ENCODE results near the gene CCNB1. TPM values are rescaled to one million over a fixed set of nuclear protein-coding genes. Genes with fewer than 3 reads are reported as not detected.

Gene CCNB1
- total RNA-seq, 1 experiment from 2014 or later = 262 TPM

GRCh38 chr5:69184621-69185020 is 17.7 kb downstream of the CCNB1 start:
- CTCF ChIA-PET = no interaction called here
- Histone ChIP-seq H3K9me3 (ENCODE audit: control insufficient read depth, insufficient read depth, low read depth, low read length) (no peaks in the 10 kb centered on the region), H3K27me3 (ENCODE audit: control insufficient read depth, insufficient read depth, low read length) (no peaks in the 10 kb centered on the region), H3K4me3 (ENCODE audit: low read depth in 2 of 2, low read length in 2 of 2) (no peak overlapping the region), H3K36me3 (ENCODE audit: control insufficient read depth, insufficient read depth, low read length) (no peaks in the 10 kb centered on the region), H3K27ac (ENCODE audit: low read length) (no peak overlapping the region), H3K4me1 (ENCODE audit: control insufficient read depth, insufficient read depth, low read length) (peaks cover 3% of the 10 kb centered on the region; the same call in 1 of the 2 replicates)
- intact Hi-C loops (cut with micrococcal nuclease; ENCODE audit: unreplicated experiment) (no loop called here), in situ Hi-C loops (cut with HindIII; ENCODE audit: low pct_unique_long_range_greater_than_20kb, low sequenced_read_pairs) (no loop called here)
- ATAC-seq = no peak
- TF ChIP-seq POLR2AphosphoS5 (IDR thresholded peaks at IDR 0.05; ENCODE audit: low read depth, low read length) (no peak), SIN3A (IDR thresholded peaks at IDR 0.05; ENCODE audit: borderline replicate concordance, insufficient read depth, low read depth, low read length) (no peak)
- no TSS peak for BruUV-seq (replicated peaks)
- DNase-seq (ENCODE audit: low read depth, low spot score) = no peak
- POLR2A ChIA-PET = interaction anchor here (0.6 kb wide), 1 partner anchor 32 kb away, joined by 5 read pairs; no protein-coding TSS in a partner anchor

- Histone ChIP-seq H3K36me3 (ENCODE audit: control insufficient read depth, insufficient read depth, low read length) (no peaks in the 10 kb centered on the region), H3K9me3 (ENCODE audit: control insufficient read depth, insufficient read depth, low read depth, low read length) (no peaks in the 10 kb centered on the region), H3K4me3 (ENCODE audit: low read depth in 2 of 2, low read length in 2 of 2) (no peak overlapping the region), H3K27me3 (ENCODE audit: control insufficient read depth, insufficient read depth, low read length) (no peaks in the 10 kb centered on the region), H3K27ac (ENCODE audit: low read length) (no peak overlapping the region), H3K4me1 (ENCODE audit: control insufficient read depth, insufficient read depth, low read length) (peaks cover 3% of the 10 kb centered on the region; the same call in 1 of the 2 replicates)
- POLR2A ChIA-PET = interaction anchor here (0.6 kb wide), 1 partner anchor 18 kb away, joined by 12 read pairs; no protein-coding TSS in a partner anchor
- CTCF ChIA-PET = no interaction called here
- ATAC-seq = no peak
- no peak for TF ChIP-seq REST (IDR thresholded peaks at IDR 0.05; ENCODE audit: insufficient read depth in 1 of 2, low read depth in 2 of 2, low read length in 1 of 2)
- TF ChIP-seq POLR2AphosphoS5 (IDR thresholded peaks at IDR 0.05; ENCODE audit: low read depth, low read length) = no peak
- no peak for TF ChIP-seq SIN3A (IDR thresholded peaks at IDR 0.05; ENCODE audit: borderline replicate concordance, insufficient read depth, low read depth, low read length)
- TF ChIP-seq CTCF (IDR thresholded peaks at IDR 0.05) = no peak
- no peak for TF ChIP-seq TCF7L2 (IDR thresholded peaks at IDR 0.05; ENCODE audit: low read depth, low read length)
- no TSS peak for BruUV-seq (replicated peaks)
- in situ Hi-C loops (cut with HindIII; ENCODE audit: low pct_unique_long_range_greater_than_20kb, low sequenced_read_pairs) (no loop called here), intact Hi-C loops (cut with micrococcal nuclease; ENCODE audit: unreplicated experiment) (no loop called here)
- DNase-seq (ENCODE audit: low read depth, low spot score) = no peak
These were observed 20.4 kb downstream of the CCNB1 start for GRCh38 chr5:69187342-69187741.

- DNase-seq (ENCODE audit: low read depth, low spot score) (no peak), ATAC-seq (peak; percentile 14)
- TSS peak; percentile 99 for BruUV-seq (replicated peaks)
- peak overlapping the region; percentile 94 for H3K27ac ChIP-seq (ENCODE audit: low read length)
- H3K4me3 ChIP-seq (ENCODE audit: low read depth in 2 of 2, low read length in 2 of 2) = peak overlapping the region; percentile 81 to 98
- H3K4me1 ChIP-seq (ENCODE audit: control insufficient read depth, insufficient read depth, low read length) = peaks cover 3% of the 10 kb centered on the region; the same call in 1 of the 2 replicates
- intact Hi-C loops (cut with micrococcal nuclease; ENCODE audit: unreplicated experiment) (no loop called here), in situ Hi-C loops (cut with HindIII; ENCODE audit: low pct_unique_long_range_greater_than_20kb, low sequenced_read_pairs) (no loop called here)
- H3K36me3 ChIP-seq (ENCODE audit: control insufficient read depth, insufficient read depth, low read length) = no peaks in the 10 kb centered on the region
- H3K9me3 ChIP-seq (ENCODE audit: control insufficient read depth, insufficient read depth, low read depth, low read length) = no peaks in the 10 kb centered on the region
- ChIA-PET CTCF (no interaction called here), POLR2A (interaction anchor here (0.6 to 1.3 kb wide), 4 partner anchors 11 to 44 kb away, joined by 3 to 6 read pairs (median 4); no protein-coding TSS in a partner anchor)
- TF ChIP-seq CTCF (IDR thresholded peaks at IDR 0.05) (no peak), TCF7L2 (IDR thresholded peaks at IDR 0.05; ENCODE audit: low read depth, low read length) (no peak)
- no peaks in the 10 kb centered on the region for H3K27me3 ChIP-seq (ENCODE audit: control insufficient read depth, insufficient read depth, low read length)
These were observed 21.8 kb downstream of the CCNB1 start for GRCh38 chr5:69188811-69189161.
